HuH-7 (cell line): Measurements from ENCODE around the gene E2F3.
"Not testable (repeated sequence)": the region's sequence is repeated elsewhere in the genome, so short reads cannot be mapped to it uniquely, and the experiment has no call there.

Source experiments
- DNase-seq: peaks from one replicate; pipeline ENCODE4 v3.0.0; 2011; ENCODE audit warnings: low spot score

Gene E2F3

DNA sequence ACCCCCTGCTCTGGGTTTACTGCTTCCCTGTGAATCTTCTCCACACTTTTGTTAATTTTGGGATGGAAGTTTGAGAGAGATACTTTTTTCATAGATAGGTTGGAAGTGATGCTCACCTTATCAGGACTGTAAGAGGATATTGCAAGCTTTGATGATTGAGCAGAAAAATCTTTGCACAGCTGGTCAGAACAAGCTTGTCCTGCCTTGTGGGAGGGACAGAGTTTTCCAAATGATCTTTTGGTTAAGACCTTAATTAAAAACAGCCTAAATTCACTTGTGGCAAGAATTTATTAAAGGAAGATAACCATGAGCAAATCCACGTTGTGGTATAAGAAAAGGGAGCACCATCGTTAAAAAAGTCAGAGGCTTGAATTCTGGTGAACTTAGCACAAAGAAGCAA is 32.2 kb downstream of the E2F3 start:
- DNase-seq, result no peak

GRCh38 chr6:20434766-20435165 is 33.1 kb downstream of the E2F3 start:
- no peak for DNase-seq

DNA sequence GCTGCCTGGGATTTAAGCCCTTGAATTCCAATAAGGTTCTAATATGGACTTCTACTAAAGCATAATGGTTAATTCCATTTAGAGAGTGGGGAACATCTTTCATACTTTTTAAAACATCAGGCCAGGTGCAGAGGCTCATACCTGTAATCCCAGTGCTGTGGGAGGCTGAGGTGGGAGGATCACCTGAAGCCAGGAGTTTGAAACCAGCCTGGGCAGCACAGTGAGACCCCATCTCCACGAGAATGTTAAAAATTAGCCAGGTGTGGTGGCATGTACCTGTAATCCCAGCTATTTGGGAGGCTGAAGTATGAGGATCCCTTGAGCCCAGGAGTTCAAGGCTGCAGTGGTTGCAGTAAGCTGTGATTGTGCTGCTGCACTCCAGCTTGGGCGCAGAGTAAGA is 35.0 kb downstream of the E2F3 start:
- no peak for DNase-seq

DNA sequence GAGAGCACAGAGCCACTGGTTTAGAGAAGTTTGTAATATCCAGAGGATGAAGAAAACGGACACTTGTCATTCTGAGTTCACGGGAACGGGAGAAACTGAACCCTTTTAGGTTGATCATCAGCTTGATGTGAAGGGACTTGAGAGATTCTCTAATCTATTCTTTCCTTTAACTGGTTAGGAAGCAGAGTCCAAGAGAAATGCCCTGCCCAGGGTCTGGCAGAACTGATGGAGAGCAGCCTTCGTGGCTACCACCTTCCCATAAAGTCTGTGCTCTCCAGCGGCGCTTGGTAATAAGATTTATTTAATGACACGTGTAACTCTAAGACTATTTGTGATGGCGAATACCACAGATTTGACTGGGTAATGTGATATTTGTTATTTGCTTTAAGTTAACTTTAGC is 36.0 kb downstream of the E2F3 start:
- DNase-seq, result no peak

DNA sequence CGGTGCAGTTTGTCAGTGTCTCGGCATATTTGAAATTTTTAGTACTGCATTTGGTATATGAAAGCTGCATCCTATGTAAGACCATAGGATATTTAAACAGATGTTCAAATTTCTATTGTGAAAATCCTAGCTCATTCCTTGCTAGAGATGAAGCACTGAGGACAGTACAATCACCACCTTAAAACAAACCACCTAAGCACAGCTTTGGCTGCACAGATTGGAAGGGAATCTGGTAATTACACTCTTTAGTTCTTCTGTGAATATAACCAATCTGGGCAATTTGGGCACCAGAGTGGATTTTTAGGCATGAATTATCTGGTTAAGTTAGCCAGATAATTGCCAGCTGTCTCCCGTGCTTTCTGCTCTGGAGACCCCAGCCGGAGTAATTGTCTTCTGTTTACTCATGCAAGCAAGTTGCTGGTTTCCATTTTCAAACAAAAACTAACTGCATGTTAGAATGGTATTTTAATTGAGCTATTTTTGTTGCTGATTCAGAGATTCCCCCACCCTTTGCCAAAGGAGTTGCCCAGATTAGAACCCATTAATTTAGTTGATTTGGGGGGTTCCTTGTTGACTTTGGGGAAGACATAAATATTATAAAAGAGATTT is 36.9 kb downstream of the E2F3 start:
- no peak for DNase-seq

DNA sequence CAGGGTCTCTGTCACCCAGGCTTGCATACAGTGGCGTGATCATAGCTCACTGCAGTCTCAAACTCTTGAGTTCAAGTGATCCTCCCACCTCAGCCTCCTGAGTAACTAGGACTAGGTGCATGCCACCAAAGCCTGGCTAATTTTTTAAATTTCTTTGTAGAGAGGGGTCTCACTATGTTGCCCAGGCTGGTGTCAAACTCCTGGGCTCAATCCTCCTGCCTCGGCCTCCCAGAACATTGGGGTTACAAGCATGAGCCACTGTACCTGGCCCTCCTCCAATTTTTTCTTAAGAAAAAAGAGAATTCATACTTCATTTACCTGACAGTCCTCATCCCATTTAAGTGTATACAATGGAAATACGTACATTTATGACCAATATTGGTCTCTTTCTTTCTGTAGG is 37.9 kb downstream of the E2F3 start:
- DNase-seq, result no peak

DNA sequence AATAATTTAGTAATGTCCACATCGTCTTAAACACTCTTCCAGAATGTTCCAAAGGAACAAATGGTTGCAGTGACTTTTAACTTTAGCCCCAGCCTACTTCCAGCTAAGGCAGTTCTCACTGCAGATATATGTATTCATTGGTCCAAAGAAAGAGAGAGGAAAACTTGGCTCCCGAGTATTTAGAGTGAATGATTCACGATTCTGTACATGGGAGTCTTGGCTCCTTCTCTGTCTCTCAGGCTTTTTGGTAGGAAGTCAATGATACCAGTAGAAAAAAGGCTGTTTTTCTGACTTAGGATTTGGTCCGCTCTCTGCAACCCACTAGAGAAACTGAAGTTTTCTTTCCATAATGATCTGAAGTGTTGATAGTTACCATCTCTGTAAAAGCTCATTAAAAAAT is 38.6 kb downstream of the E2F3 start:
- DNase-seq, result no peak

DNA sequence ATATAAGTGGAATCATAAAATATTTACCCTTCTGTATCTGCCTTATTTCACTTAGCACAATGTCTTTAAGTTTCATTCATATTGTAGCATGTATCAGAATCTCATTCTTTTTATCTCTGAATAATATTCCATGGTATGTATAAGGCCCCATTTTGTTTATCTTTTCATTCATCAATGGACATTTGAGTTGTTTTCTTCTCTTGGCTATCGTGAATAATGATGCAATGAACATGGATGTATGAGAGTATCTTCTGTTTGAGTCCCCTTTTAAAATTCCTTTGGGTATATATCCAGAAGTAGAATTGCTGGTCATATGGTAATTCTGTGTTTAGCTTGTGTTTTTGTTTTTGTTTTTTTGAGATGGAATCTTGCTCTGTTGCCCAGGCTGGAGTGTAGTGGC is 39.6 kb downstream of the E2F3 start:
- DNase-seq, result no peak

DNA sequence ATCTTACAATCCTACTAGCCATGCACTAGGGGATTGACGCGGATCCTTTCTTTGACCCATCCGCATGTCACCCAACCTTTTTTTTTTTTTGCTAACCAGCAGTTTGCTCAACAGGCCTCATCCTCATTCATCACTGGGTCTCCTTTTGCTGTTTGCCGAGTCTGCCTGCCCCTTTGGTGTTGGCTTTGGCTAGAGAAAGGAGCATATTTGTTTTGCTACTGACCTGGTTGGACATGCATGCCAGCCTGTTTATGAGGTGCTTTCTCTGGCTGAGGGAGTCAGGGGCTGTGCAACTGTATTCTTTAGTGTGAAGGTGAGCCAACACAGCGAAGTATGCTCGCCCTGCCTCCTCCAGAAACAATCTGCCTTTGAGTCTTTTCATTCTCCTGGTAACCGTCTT is 40.2 kb downstream of the E2F3 start:
- no peak for DNase-seq

DNA sequence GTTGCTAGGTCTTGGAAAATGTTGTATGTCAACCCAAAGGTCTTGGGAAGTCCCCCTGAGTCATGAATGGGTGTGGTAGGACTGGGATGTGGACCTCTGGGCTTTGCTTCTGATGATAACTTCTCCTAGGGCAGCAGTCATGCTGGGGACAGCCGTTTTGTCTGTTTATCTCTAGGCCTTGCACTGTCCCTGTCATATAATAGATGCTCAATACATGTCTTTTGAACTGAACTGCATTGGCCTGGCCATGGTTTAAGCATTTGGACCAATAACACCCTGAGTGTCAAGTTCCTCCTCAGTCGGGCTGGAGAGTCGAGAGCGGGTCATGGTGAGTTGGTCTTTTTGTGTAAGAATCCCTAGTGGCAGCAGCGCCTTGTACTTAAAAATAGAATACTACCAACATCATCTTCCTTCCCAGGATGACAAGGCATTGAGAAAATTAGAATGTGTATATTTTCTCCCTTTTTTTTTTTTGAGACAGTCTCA is 43.1 kb downstream of the E2F3 start:
- DNase-seq, result no peak

DNA sequence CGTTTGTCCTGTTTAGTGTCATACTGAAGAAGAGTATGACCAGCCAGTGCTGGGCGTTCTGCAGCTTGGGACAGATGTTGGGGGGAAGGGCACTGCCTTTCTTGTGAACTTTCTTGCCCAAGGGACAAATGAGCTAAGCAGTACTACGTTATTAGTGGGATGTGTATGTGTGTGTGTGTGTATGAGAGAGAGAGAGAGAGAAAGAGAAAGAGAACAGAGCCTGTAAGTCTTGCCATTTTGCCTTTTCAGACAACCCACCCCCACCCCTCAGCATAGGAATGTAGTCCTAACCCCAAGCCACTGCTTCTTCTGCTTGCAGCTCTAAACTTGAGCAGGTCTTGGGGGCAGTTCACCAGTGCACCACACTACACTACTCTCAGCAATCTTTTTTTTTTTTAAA is 45.5 kb downstream of the E2F3 start:
- no peak for DNase-seq

DNA sequence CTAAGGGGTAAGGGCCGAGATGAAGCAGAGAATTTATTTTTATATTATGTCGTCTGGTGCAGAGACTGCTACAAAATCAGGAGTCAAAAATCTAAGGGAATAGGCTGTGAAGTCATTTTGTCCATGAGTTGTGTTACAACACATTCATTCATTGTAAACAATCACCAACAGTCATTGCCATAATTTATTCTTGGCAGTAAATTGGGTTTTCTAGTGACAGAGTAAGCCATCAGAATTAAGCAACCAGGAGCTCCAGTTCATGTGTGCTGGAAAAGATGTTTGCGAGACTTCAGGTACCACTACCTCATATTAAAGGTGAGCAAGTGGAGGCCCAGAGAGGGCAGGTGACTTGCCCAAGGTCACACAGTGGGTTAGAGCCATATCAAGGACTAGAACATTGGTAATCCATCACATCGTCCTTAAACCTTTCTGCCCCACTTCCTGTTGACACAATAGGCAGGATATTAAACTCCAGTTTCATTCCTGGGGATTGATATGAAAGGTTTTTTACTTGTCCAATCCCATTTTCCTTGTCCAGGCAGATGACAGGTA is 46.0 kb downstream of the E2F3 start:
- DNase-seq, result no peak

DNA sequence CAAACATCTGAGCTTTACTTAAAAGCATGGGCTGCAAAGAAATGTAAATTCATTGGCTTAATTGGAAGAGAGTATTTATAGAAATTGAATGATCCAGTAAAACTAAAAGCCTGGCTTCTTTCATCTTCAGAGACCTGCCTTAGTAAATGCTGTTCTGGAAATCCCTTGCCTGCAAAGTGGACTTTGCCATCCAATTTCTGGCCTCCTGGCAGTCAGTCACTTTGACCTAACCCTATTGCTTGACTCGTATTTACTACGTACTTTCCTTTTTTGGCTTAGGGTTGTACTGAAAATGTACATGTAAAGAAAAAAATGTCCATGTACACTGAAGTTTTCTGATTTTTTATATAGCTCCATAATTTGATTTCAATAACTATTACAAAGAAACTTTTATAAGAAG is 47.1 kb downstream of the E2F3 start:
- no peak for DNase-seq

GRCh38 chr6:20454204-20454824 is 52.6 kb downstream of the E2F3 start:
- no peak for DNase-seq

GRCh38 chr6:20455251-20455940 is 53.7 kb downstream of the E2F3 start:
- no peak for DNase-seq

- DNase-seq, result no peak
These were observed 56.6 kb downstream of the E2F3 start for GRCh38 chr6:20458027-20458894.

DNA sequence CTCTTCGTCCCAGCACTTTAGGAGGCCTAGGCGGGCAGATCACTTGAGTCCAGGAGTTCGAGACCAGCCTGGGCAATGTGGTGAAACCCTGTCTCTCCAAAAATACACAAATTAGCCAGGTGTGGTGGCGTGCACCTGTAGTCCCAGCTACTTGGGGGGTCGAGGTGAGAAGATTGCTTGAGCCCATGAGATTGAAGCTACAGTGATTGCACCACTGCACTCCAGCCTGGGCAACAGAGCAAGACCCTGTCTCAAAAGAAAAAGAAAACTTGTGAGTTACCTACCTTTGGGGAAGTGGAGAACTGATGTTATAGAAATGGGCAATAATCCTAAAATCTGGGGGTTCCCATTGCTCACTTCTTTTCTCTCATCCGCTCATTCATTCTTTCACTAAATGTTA is 58.0 kb downstream of the E2F3 start:
- no peak for DNase-seq

DNA sequence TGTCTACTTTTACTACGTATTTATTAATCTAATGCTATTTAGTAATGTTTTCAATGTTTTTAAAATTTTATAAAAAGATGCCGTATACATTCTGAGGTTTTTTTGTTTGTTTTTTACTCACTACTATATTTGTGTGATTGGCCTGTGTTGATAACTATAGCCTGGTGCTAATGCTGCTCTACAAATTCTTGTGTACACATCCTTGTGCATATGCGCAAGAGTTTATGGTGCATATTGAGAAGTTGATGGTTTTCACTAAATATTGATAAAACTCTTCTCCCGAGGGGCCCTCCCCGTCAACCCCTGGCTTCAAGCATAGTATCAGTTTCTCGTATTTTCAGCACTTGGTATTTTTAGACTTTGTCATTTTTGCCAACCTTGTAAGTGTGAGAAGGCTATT is 59.9 kb downstream of the E2F3 start:
- DNase-seq, result no peak

- DNase-seq, result no peak
These were observed 61.7 kb downstream of the E2F3 start for GRCh38 chr6:20463396-20463795.

GRCh38 chr6:20464041-20464440 is 62.4 kb downstream of the E2F3 start:
- no peak for DNase-seq

DNA sequence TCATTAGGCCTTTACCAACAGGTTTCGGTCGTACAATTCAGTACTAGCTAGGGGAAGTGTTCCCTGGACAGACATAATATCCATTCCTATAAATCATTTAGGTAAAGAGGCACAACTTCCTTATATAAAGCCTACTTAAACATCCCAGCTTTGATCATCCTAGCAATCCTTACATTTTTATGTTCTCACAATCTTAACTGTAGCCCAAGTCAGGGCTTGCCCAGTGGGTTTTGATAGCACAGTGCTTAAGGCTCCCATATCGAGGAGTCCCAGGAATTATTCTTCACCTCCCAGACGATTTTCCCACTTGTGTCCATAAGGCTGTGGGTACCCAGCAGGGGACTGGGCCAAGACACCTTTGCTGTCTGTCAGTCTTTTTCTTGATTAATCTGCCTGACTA is 63.2 kb downstream of the E2F3 start:
- no peak for DNase-seq

DNA sequence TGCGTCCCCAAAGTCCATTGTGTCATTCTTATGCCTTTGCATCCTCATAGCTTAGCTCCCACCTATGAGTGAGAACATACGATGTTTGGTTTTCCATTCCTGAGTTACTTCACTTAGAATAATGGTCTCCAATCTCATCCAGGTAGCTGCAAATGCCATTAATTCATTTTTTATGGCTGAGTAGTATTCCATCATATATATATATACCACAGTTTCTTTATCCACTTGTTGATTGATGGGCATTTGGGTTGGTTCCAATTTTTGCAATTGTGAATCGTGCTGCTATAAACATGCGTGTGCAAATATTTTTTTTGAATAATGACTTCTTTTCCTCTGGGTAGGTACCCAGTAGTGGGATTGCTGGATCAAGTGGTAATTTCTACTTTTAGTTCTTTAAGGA is 63.9 kb downstream of the E2F3 start:
- not testable (repeated sequence) for DNase-seq
